Measurements from ENCODE around the gene TMEM138.

DNA sequence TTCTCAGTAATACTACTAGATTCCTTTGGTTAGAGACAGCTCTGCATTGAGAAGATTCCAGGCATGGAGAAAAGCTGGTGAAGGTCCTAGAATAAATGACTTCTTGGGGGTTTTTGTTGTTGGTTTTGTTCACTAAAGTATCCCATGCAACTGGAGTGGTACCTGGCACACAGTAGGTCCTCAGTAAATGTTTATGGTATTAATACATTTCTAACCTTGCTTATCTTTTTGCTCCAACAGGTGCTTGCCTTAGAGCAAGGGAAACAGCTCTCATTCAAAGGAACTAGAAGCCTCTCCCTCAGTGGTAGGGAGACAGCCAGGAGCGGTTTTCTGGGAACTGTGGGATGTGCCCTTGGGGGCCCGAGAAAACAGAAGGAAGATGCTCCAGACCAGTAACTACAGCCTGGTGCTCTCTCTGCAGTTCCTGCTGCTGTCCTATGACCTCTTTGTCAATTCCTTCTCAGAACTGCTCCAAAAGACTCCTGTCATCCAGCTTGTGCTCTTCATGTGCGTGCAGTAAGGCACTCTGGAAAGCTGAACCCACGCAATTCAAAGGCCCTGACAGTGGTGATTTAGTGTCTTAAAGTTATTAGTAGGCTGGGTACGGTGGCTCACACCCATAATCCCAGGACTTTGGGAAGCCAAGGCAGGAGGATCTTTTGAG, 2.0 kb downstream of the TMEM138 start:
- no peak for TF ChIP-seq ELF4 (IDR thresholded peaks at IDR 0.05)
- TF ChIP-seq SUZ12 (IDR thresholded peaks at IDR 0.05), result no peak
- TF ChIP-seq LEF1 (IDR thresholded peaks at IDR 0.05; ENCODE audit: borderline replicate concordance), result no peak
- no peak for TF ChIP-seq HDGF (IDR thresholded peaks at IDR 0.05; ENCODE audit: borderline replicate concordance)
- no peak for TF ChIP-seq FOXK2 (IDR thresholded peaks at IDR 0.05)
- TF ChIP-seq, protein P1, sequence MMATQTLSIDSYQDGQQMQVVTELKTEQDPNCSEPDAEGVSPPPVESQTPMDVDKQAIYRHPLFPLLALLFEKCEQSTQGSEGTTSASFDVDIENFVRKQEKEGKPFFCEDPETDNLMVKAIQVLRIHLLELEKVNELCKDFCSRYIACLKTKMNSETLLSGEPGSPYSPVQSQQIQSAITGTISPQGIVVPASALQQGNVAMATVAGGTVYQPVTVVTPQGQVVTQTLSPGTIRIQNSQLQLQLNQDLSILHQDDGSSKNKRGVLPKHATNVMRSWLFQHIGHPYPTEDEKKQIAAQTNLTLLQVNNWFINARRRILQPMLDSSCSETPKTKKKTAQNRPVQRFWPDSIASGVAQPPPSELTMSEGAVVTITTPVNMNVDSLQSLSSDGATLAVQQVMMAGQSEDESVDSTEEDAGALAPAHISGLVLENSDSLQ (IDR thresholded peaks at IDR 0.05), result no peak
- no peak for TF ChIP-seq ZNF384 (IDR thresholded peaks at IDR 0.05)
- TF ChIP-seq FOXA1 (IDR thresholded peaks at IDR 0.05), result no peak
- no peak for TF ChIP-seq FOXM1 (IDR thresholded peaks at IDR 0.05; ENCODE audit: borderline replicate concordance)
- TF ChIP-seq SP1 (IDR thresholded peaks at IDR 0.05), result no peak
- TF ChIP-seq TARDBP (IDR thresholded peaks at IDR 0.05), result no peak
- TF ChIP-seq BHLHE40 (IDR thresholded peaks at IDR 0.05; ENCODE audit: borderline replicate concordance), result no peak
- no peak for TF ChIP-seq CTBP1 (IDR thresholded peaks at IDR 0.05; ENCODE audit: borderline replicate concordance)
- TF ChIP-seq NFRKB (IDR thresholded peaks at IDR 0.05), result no peak
